ENCODE results near the gene LY6G6D.
A peak's percentile ranks its signal among the peaks of the same experiment; 100 is the strongest.

LY6G6D gene

DNA sequence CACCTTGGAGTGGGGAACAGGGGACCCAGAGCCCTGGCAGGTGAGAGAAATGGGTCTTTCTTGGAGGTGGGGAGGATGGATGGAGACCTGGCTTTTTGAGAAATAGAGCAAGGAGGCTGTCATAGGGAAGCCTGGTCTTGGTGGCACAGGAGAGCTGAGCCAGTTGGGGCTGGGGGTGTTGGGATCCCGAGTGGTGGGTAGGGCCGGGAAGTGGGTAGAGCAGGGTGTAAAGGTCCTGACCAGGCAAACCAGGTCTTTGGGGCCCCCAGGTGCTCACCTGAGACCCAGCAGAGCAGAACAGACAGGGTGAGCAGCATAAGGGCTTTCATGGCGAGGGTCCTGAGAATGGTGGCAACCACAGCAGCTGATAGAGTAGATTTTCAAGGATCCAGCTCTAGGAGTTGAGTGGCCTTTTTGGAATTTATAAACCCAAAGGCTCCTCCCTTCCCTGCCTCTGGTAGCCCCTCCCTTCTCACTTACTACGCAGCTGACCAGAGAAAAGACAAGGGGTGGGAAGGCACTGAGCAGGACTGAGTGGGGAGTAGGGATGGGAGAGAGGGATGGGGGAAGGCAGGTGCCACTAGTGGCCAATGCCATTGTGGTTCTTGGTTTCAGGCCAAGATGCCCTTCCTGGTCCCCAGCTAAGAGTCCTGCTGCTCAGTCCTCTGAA is 6.3 kb downstream of the LY6G6D start, which contains the start of gene LY6G6C:
Gene LY6G6C, minus strand, starts transcription at position 396 of the 670 bp plus-strand sequence. Its CDS starts 67 bp downstream, at position 329.
- no peak for DNase-seq

- no peak for DNase-seq
Measured at GRCh38 chr6:31722173-31722572, 7.0 kb downstream of the LY6G6D start.

- DNase-seq: no peak
Measured at GRCh38 chr6:31723245-31723979, 8.3 kb downstream of the LY6G6D start, which contains the start of gene MPIG6B. MPIG6B (plus strand) TSS chr6:31723373; CDS start chr6:31723384, 11 bp downstream.

GRCh38 chr6:31723980-31724691 is 9.0 kb downstream of the LY6G6D start:
- DNase-seq: no peak

DNA sequence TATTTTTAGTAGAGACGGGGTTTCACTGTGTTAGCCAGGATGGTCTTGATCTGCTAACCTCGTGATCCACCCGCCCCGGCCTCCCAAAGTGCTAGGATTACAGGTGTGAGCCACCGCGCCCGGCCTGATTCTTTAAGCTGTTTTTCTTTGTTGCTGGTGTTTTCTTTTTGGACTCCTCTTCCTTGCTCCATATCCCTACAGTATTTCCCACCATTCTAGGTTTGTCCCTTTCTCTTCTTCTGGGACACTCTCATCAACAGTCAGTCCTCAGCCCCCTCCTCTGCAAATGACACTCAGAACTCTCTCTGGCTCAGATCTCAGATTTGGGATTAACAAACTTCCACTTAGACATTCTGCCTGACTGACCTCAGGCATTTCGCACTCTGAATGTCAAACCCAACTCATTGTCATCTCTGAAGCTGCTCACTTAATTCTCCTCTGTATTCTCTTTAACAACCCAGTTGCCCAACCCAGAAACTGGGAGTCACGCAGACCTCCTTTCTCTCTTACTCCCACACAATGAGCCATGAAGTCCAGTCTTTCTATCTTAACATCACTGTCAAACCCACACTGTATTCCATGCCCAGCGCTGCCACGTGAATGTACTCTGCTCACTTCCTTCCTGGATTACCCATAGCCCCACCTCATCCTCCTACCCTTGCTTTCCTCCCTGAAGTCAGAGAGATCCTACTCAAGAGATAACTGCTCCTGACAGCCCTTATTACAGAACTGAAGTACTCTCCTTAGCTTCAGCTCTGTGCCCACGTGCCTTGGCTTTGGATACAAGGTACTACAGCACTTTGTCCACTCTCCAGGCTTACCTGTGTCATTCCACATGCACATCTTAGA is 10.6 kb downstream of the LY6G6D start:
- DNase-seq: no peak

GRCh38 chr6:31727034-31727716 is 12.0 kb downstream of the LY6G6D start:
- DNase-seq: no peak

DNA sequence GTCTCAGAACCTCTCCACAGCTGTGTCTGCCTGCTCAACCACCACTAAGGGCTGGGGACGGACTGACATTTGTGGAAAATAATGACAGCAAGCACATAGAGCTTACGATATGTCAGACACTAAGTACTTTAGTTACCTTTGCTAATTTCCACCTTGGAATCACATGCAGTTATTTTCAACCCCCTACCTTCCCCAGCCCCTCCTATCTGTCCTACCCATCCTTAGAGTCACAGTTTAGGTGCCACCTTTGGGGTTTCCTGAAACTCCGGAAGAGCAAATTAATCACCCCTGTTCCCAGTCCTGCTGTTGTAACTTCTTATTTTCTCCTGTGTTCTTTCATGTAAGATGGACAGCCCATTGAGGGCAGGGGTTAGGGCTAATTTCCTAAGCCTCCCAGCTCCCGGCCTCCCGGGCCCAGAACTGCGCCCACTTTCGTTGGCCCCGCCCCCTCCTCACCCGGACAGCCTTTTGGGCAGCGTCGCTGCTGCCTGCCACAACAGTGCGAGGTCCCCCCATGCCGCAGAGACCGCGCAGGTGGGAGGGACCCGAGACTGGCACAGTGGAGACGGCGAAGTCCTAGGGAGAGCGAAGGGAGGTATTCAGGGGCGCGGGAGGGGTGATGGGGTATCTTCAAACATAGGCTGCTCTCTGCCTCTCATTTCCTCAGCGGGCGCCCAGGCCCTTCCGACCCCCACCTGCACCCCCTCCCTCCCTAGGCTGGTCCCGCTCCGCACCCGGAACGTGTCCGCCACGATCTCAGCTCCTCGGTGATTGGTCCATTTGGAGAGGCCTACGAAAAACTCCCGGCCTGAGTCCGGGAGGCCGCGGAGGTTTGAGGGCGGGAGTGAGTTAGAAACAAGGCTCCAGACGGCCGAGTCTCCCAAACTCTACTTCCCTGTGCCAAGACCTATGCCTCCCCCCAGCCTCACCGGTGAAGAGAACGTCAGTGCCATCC is 12.8 kb downstream of the LY6G6D start:
- DNase-seq: no peak

- DNase-seq: no peak
Measured at GRCh38 chr6:31728767-31729514, 13.8 kb downstream of the LY6G6D start, which contains the start of gene DDAH2. DDAH2 (minus strand) TSS chr6:31729299; CDS start chr6:31729161, 138 bp downstream.

DNA sequence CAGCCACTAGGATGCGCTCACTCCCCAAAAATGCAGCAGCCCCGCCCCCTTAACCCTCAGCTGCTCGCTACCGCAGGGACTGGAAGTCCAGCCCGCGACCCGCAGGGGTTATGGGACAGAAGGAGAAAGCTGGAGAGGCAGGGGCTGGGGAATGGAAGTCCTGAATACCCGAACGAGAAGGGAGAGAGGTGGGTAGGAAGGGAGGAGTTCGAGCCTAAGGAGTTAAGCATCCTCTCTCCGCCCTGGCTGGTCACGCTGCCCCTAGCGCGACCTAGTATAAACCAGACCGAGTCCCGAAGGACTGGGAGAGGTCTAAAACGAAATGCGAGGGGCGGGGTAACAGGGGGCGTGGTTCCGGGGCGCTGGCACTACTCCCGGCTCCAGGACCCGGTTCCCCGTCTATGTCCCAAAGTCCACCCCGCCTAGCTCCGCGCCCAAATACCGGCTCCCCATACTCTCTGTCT is 14.4 kb downstream of the LY6G6D start:
- DNase-seq: peak; percentile 91

DNA sequence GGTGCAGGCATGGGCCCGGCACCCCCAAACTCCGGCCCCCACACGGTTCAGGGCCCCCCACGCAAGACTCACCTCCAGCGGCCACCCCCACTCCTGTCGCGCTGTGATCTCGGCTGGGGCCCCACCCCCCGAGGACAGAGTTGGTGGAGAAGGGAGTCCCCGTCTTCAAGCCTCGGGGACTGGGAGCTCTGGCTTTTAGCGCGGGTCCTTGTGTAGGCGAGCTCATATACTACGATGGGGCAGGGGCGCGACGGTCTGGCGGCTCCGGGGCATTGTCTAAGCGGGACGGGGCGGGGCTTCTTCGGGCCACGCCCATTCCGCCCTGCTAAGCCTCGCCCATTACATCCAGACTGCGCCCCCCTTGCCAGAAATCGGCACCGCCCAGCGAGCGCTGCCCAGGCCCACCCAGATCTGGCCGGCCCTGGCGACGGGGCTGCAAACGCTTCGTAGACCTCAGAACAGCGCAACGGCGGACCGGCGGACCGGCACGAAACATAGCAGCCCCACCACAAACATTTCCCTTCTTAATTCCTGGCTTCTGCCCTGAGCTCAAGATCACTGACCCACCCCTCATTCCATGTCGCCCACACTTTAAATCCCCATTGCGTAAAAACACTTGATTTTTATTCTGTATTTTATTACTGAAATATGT is 15.0 kb downstream of the LY6G6D start:
- peak; percentile 69 for DNase-seq

DNA sequence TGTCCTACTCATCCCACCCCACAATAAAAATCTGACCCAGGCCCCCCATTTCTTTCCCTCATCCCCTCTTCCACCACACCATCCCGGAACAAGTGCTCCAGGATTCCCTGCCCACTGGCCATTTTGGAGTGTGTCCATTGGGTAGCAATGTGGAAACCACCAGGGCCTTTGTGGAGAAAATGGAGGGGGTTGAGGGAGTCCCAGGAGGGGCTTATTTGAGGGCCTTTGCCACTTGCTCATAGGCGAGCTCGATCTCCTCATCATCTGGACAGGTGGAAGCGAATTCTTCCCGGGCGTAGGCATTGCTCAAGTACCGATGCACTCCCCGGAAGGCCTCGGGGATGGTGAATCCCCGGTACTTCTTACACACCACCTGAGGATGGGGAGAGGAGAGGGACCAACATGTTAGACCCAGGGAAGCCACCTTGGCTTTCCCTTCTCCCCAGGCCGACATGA is 15.5 kb downstream of the LY6G6D start:
- DNase-seq: no peak

- no peak for DNase-seq
Measured at GRCh38 chr6:31732029-31732428, 16.9 kb downstream of the LY6G6D start.

GRCh38 chr6:31733734-31734133 is 18.6 kb downstream of the LY6G6D start:
- DNase-seq: no peak

DNA sequence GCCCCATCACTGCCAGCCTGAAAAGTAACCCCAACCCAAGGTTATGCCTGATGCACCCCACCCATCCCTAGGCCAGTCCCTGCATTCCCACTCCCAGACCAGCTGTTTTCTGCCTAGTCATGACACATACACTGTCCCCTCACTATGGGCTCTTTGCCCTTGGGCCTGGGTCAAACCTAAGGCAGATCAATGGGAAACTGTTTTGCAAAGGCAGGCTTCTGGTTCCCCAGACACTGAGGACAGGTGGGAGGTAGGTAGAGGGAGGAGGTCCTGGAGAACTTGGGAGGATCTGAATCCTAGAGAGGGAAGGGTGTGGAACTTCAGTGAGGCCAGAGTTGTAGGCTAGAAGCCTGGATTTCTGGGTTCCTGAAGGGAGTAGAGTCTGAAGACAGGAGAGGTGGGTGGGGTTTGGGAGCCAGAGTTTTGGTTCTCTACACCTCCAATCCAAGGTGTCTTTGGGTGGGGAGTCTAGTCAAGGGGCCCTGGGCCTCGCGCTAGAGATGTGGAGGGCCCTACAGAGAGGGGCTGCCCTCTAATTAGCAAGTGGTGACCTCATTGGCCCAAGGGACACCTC is 19.2 kb downstream of the LY6G6D start:
- DNase-seq: no peak

DNA sequence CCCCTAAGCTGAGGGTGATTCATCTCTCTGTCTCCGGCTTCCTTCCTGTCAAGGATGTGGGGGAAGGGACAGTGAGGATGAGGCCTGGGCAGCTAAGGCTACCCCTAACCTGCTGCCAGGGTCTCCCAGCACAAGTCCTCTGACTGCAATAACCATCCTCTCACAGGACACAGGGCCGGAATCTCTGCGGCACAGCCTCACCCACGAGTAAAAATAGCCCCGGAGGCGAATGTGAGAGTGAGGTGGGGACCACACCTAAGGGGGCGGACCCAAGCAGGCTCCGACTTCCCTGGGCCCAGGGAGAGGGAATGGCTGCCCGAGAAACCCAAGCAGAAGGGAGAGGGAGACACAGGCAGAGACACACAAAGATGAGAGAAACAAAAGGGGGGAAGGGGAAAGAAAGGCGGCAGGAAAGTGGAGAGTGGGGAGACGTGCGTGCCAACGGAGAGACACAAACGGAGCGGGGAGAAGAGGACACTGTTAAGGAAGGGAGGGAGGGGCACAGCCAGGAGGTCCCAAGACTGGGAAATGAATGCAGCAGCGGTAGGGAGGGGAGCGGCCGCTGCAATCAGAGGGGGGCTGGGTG is 19.8 kb downstream of the LY6G6D start:
- peak; percentile 76 for DNase-seq

DNA sequence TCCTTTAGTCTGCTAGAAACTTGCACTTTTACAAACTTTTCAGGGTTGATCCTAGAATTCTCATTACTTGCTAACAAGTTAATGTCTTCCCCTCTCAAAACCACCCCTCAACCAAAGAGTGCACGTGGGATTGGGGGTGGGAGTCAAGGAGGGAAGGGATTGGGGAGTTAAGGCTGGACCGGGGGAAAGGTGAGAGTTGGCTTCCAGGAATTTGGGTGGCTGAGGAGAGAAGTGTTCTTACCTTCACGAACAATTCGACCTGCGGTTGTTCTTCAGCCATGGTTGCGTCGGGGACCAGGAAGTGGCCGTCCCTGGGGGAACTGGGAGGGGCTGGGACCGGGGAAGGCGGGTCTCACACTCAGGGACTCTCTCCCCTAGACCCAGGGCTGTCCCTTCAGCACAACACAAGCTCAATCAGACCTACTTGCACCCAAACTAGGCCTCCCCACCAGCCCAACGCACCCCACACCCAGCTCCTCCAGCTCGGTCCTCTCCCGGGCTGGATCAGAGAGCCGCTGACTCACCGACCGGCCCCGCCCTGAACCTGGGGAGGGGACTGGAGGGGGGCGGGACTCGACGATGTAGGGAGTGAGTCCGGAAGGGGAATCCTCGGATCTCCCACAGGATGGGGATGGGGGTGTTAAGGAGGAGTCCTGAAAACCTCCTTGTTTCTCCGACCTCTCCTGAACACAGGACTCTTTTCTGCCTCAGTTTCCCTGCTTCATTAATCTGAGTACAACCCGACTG is 21.0 kb downstream of the LY6G6D start, which contains the start of gene CLIC1:
Gene CLIC1, minus strand, starts transcription at position 510 of the 747 bp plus-strand sequence. Its CDS starts 230 bp downstream, at position 280.
- peak; percentile 63 for DNase-seq

GRCh38 chr6:31736768-31737314 is 21.7 kb downstream of the LY6G6D start:
- no peak for DNase-seq

All from kidney glomerular epithelial cell (primary cell).